SK-N-SH (cell line): ENCODE results near the gene ABHD17B. TPM values are rescaled to one million over a fixed set of nuclear protein-coding genes. Genes with fewer than 3 reads are reported as not detected.

Experiments used
- CTCF ChIA-PET: fragments of 300-600, 350-600 bp; formaldehyde crosslinking; extraction: SDS; loops from one replicate; lab custom pipeline; 2021; lab: Yijun Ruan, JAX
- POLR2A ChIA-PET: fragments of 350-600 bp; sonication (Branson Sonifier 250); formaldehyde crosslinking; extraction: SDS; loops from one replicate; lab custom pipeline; 2020; ENCODE audit warnings: antibody characterized with exemption, inconsistent platforms; lab: Yijun Ruan, JAX
- DNase-seq: peaks from one replicate; pipeline ENCODE4 v3.0.0; 2012
- H2AFZ ChIP-seq: fragments of 200-600 bp; sonication (generic); 2 replicates; pipeline ENCODE4 v1.8.1; 2016; ENCODE audit warnings: antibody characterized with exemption, mild to moderate bottlenecking, low read depth
- H3F3A ChIP-seq: fragments of 200-600 bp; sonication (generic); replicated peaks from 2 replicates; pipeline ENCODE3; 2016; ENCODE audit warnings: antibody characterized with exemption, mild to moderate bottlenecking; ENCODE audit not compliant: insufficient read depth
- H3K27ac ChIP-seq, 2 experiments: fragments of 200-500 bp in 1 of 2; fragments of 200-600 bp in 1 of 2; sonication (Bioruptor generic) in 1 of 2; sonication (generic), shearing (Covaris generic) in 1 of 2; 2 replicates each; pipeline versions ENCODE4 v1.5.1 to v1.6.1; 2014 to 2016; ENCODE audit warnings: low read depth in 2 of 2, inconsistent platforms in 1 of 2, low read length in 1 of 2, mild to moderate bottlenecking in 1 of 2, mixed read lengths in 1 of 2
- H3K27me3 ChIP-seq: fragments of 200-600 bp; sonication (generic), shearing (Covaris generic); 2 replicates; pipeline ENCODE4 v1.6.1; 2016; ENCODE audit warnings: mixed run types; ENCODE audit not compliant: insufficient read depth
- H3K36me3 ChIP-seq, 2 experiments: fragments of 200-500 bp in 1 of 2; fragments of 200-600 bp in 1 of 2; sonication (Bioruptor generic) in 1 of 2; sonication (generic) in 1 of 2; replicated peaks in 1 of 2; 2 replicates each; pipeline versions ENCODE3 to v1.5.1; 2014 to 2016; ENCODE audit warnings: low read length in 1 of 2, mild to moderate bottlenecking in 1 of 2; ENCODE audit not compliant: insufficient read depth in 2 of 2, control insufficient read depth in 1 of 2
- H3K4me1 ChIP-seq, 2 experiments: fragments of 200-500 bp in 1 of 2; fragments of 200-600 bp in 1 of 2; sonication (Bioruptor generic) in 1 of 2; sonication (generic), shearing (Covaris generic) in 1 of 2; 2 replicates each; pipeline versions ENCODE4 v1.5.1 to v1.6.1; 2014 to 2016; ENCODE audit warnings: low read depth in 1 of 2, low read length in 1 of 2, mixed run types in 1 of 2; ENCODE audit not compliant: insufficient read depth in 2 of 2, control insufficient read depth in 1 of 2
- H3K4me2 ChIP-seq: fragments of 200-600 bp; sonication (generic), shearing (Covaris generic); 2 replicates; pipeline ENCODE4 v1.6.1; 2017; ENCODE audit warnings: mixed run types
- H3K4me3 ChIP-seq, 2 experiments: fragments of 200-500 bp in 1 of 2; fragments of 200-600 bp in 1 of 2; sonication (Bioruptor generic) in 1 of 2; sonication (generic), shearing (Covaris generic) in 1 of 2; 2 replicates each; pipeline versions ENCODE4 v1.5.1 to v1.8.1; 2014 to 2016; ENCODE audit warnings: low read depth in 2 of 2, inconsistent platforms in 1 of 2, low read length in 1 of 2, mild to moderate bottlenecking in 1 of 2, mixed read lengths in 1 of 2, moderate library complexity in 1 of 2
- H3K79me2 ChIP-seq: fragments of 200-600 bp; sonication (generic); 2 replicates; pipeline ENCODE4 v1.8.1; 2017; ENCODE audit warnings: mild to moderate bottlenecking; ENCODE audit not compliant: insufficient read depth
- H3K9ac ChIP-seq: fragments of 200-600 bp; sonication (generic); 2 replicates; pipeline ENCODE4 v1.6.1; 2017; ENCODE audit warnings: mixed run types
- H3K9me2 ChIP-seq: fragments of 200-600 bp; sonication (generic); 2 replicates; pipeline ENCODE4 v1.6.1; 2017; ENCODE audit warnings: mixed run types
- H3K9me3 ChIP-seq: fragments of 200-600 bp; sonication (generic); 2 replicates; pipeline ENCODE4 v1.6.1; 2017; ENCODE audit warnings: mixed run types, mild to moderate bottlenecking, moderate library complexity
- H4K20me1 ChIP-seq: fragments of 200-600 bp; sonication (generic); 2 replicates; pipeline ENCODE4 v1.6.1; 2017; ENCODE audit warnings: mild to moderate bottlenecking, mixed run types; ENCODE audit not compliant: insufficient read depth
- ELF1 ChIP-seq: IDR thresholded peaks from 2 replicates; pipeline ENCODE4 v1.4.0; 2012
- FOSL2 ChIP-seq: IDR thresholded peaks from 2 replicates; pipeline ENCODE4 v1.4.0; 2012; ENCODE audit warnings: low read depth, mild to moderate bottlenecking, moderate library complexity, borderline replicate concordance
- FOXM1 ChIP-seq: IDR thresholded peaks from 2 replicates; pipeline ENCODE4 v1.4.0; 2012; ENCODE audit warnings: low read depth, mild to moderate bottlenecking
- GABPA ChIP-seq: IDR thresholded peaks from 2 replicates; pipeline ENCODE4 v1.4.0; 2012; ENCODE audit warnings: low read depth, mild to moderate bottlenecking
- MEF2A ChIP-seq: IDR thresholded peaks from 2 replicates; pipeline ENCODE4 v1.4.0; 2012; ENCODE audit warnings: low read depth, borderline replicate concordance
- NRF1 ChIP-seq: IDR thresholded peaks from 2 replicates; pipeline ENCODE4 v1.6.1; 2012; ENCODE audit warnings: low read depth, mild to moderate bottlenecking, low read length
- RCOR1 ChIP-seq: fragments of 150-350 bp; IDR thresholded peaks from 2 replicates; pipeline ENCODE4 v1.6.1; 2017; ENCODE audit warnings: antibody characterized with exemption, low read length
- REST ChIP-seq: IDR thresholded peaks from 2 replicates; pipeline ENCODE4 v1.6.1; 2012; ENCODE audit warnings: mild to moderate bottlenecking, low read depth, low read length, moderate library complexity
- RFX5 ChIP-seq: IDR thresholded peaks from 2 replicates; pipeline ENCODE4 v1.6.1; 2012; ENCODE audit warnings: mild to moderate bottlenecking, improper control_type of control experiment, low read length
- RXRA ChIP-seq: IDR thresholded peaks from 2 replicates; pipeline ENCODE4 v1.4.0; 2012; ENCODE audit warnings: low read depth, mild to moderate bottlenecking, borderline replicate concordance
- TAF1 ChIP-seq: IDR thresholded peaks from 2 replicates; pipeline ENCODE4 v1.6.1; 2012; ENCODE audit warnings: low read depth, mild to moderate bottlenecking, low read length, moderate library complexity, borderline replicate concordance
- TCF12 ChIP-seq: IDR thresholded peaks from 2 replicates; pipeline ENCODE4 v1.4.0; 2012
- TEAD4 ChIP-seq: IDR thresholded peaks from 2 replicates; pipeline ENCODE4 v1.4.0; 2012; ENCODE audit warnings: mild to moderate bottlenecking, borderline replicate concordance; ENCODE audit not compliant: insufficient read depth
- USF1 ChIP-seq: IDR thresholded peaks from 2 replicates; pipeline ENCODE4 v1.4.0; 2012; ENCODE audit warnings: low read depth, borderline replicate concordance
- polyA plus RNA-seq, 3 experiments: library from polyadenylated mRNA; depleted of rRNA; stranded (reverse); fragments of >200 nt; gene quantifications; 2 replicates each; pipeline ENCODE4 v1.2.3, GENCODE V29; 2012
- TF ChIP-seq, protein P1 (sequence below): IDR thresholded peaks from 2 replicates; pipeline ENCODE4; 2012
- TF ChIP-seq, protein P2 (sequence below): IDR thresholded peaks from 2 replicates; pipeline ENCODE4 v1.4.0; 2012; ENCODE audit warnings: low read depth, borderline replicate concordance

The ABHD17B gene
- polyA plus RNA-seq, 1 of the 3 experiments (the other 2 are of a cell fraction), result 7.3 TPM

DNA sequence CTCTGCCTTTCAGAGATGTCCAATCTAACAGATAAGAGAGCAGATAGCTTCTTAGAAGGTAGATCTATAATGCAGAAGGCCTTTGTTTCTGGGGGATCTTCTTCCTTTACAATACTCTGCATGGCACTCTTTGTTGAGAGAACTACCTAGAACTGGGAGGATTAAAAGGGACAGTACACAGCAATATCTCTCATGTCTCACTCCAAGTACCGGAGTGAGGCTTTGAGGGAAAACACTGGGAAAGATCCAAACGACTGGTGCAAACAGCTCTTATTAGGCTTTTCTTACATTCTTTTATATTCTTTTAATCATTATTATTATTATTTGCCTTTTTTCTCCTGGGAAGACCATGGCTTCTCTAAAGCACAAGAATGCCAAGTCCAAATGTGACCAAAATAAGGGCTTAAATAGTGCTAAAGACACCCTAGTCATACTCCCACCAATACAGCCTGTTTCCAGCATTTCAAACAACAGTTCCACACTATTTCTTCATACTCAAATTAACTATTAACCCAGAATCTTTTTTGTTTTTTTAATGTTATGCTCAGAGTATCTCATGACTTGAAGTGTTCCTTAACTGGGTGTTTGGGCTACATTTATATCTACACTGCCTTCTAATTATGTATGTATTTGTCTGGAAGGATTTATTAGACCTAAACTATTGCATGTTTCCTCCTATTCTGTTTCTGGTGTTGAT is 52.7 kb downstream of the ABHD17B start (continued):
- TF ChIP-seq REST (no peak), RCOR1 (no peak), RXRA (no peak), TEAD4 (no peak)
- TF ChIP-seq, protein P1, sequence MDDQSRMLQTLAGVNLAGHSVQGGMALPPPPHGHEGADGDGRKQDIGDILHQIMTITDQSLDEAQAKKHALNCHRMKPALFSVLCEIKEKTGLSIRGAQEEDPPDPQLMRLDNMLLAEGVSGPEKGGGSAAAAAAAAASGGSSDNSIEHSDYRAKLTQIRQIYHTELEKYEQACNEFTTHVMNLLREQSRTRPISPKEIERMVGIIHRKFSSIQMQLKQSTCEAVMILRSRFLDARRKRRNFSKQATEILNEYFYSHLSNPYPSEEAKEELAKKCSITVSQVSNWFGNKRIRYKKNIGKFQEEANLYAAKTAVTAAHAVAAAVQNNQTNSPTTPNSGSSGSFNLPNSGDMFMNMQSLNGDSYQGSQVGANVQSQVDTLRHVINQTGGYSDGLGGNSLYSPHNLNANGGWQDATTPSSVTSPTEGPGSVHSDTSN, result no peak
- TF ChIP-seq, all 33 proteins: peak for 0

DNA sequence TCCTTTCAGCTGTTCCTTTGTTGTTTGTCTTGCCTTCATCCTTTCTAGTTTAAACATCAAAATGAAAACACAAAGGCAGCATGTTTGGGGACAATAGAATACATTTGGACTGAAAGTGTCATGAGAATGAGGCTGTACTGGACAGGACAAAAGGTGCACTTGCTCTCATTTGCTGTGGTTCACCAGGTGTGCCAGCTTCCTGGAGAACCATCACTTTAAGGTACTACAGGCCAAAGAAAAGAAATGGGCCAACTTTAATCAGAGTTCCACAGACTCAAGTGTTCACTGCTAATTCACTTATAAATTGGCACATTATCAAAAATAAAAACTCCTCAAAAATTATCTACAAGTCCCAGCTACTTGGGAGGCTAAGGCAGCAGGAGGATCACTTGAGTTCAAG is 53.8 kb downstream of the ABHD17B start:
- TF ChIP-seq RXRA (no peak), ELF1 (no peak), FOXM1 (no peak), USF1 (no peak), MEF2A (no peak), TAF1 (no peak), RFX5 (no peak), TCF12 (no peak), GABPA (no peak), NRF1 (no peak), FOSL2 (no peak)
- TF ChIP-seq, protein P2, sequence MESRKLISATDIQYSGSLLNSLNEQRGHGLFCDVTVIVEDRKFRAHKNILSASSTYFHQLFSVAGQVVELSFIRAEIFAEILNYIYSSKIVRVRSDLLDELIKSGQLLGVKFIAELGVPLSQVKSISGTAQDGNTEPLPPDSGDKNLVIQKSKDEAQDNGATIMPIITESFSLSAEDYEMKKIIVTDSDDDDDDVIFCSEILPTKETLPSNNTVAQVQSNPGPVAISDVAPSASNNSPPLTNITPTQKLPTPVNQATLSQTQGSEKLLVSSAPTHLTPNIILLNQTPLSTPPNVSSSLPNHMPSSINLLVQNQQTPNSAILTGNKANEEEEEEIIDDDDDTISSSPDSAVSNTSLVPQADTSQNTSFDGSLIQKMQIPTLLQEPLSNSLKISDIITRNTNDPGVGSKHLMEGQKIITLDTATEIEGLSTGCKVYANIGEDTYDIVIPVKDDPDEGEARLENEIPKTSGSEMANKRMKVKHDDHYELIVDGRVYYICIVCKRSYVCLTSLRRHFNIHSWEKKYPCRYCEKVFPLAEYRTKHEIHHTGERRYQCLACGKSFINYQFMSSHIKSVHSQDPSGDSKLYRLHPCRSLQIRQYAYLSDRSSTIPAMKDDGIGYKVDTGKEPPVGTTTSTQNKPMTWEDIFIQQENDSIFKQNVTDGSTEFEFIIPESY, result no peak
- TF ChIP-seq, protein P1, result no peak
- Histone ChIP-seq H4K20me1 (no peaks in the 10 kb centered on the region), H3K9me3 (peaks cover 15% of the 10 kb centered on the region), H3F3A (no peaks in the 10 kb centered on the region), H3K36me3 (peaks cover 0 to 20% of the 10 kb centered on the region in 2 experiments), H3K4me1 (no peaks in the 10 kb centered on the region), H3K9me2 (no peaks in the 10 kb centered on the region), H2AFZ (no peak overlapping the region), H3K27ac (no peak overlapping the region), H3K79me2 (no peaks in the 10 kb centered on the region), H3K4me2 (no peak overlapping the region), H3K4me3 (no peak overlapping the region), H3K9ac (no peak overlapping the region), H3K27me3 (no peaks in the 10 kb centered on the region)
- ChIA-PET POLR2A (no interaction called here), CTCF (interaction anchor here (1.1 kb wide), 1 partner anchor 168 kb away, joined by 3 read pairs; no protein-coding TSS in a partner anchor)
- no peak for DNase-seq
